Nephron (organoid): ENCODE measurements around the gene TGM2.

Experiments used
- H3K27ac Mint-ChIP-seq, 3 experiments: 2 replicates each; pipeline ENCODE4 v1.8.0; 2020; ENCODE audit warnings: mixed read lengths in 3 of 3, mild to moderate bottlenecking in 2 of 3, moderate library complexity in 1 of 3
- H3K27me3 Mint-ChIP-seq: 2 replicates; pipeline ENCODE4 v1.8.0; 2021; ENCODE audit warnings: low read depth, mild to moderate bottlenecking, moderate library complexity, mixed read lengths
- H3K36me3 Mint-ChIP-seq: 2 replicates; pipeline ENCODE4 v1.8.0; 2020; ENCODE audit warnings: low read depth, mixed read lengths
- H3K4me1 Mint-ChIP-seq: 2 replicates; pipeline ENCODE4 v1.8.0; 2020; ENCODE audit warnings: mixed read lengths
- H3K4me3 Mint-ChIP-seq, 3 experiments: 2 replicates each; pipeline ENCODE4 v1.8.0; 2020; ENCODE audit warnings: mild to moderate bottlenecking in 3 of 3, mixed read lengths in 3 of 3, moderate library complexity in 2 of 3
- H3K9me3 Mint-ChIP-seq: 2 replicates; pipeline ENCODE4 v1.8.0; 2020; ENCODE audit warnings: mixed read lengths
- CTCF ChIP-seq, 3 experiments: fragments of 200-600 bp; sonication (generic); IDR thresholded peaks; one replicate each; pipeline ENCODE4 v1.5.0; 2021; ENCODE audit warnings: antibody characterized with exemption in 3 of 3; ENCODE audit not compliant: unreplicated experiment in 3 of 3

The TGM2 gene

DNA sequence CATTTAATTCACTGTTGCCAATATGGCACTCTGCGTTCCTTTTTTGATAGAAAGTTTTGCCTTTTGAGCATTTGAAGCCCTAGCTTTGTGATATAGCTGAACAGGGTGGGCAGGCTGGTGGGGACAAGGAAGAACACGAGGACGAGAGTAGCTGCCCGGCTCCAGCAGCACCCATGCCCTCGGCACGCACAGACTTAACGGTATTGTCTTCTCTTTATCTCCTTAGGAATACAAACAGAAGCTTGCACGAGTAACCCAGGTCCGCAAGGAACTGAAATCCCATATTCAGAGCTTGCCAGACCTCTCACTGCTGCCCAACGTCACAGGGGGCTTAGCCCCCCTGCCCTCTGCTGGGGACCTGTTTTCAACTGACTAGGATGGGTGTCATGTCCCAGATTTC is 75.6 kb downstream of the TGM2 start:
- no peak for TF ChIP-seq CTCF (IDR thresholded peaks at IDR 0.05; ENCODE audit: unreplicated experiment in 3 of 3)
- Mint-ChIP-seq H3K27ac (no peak overlapping the region), H3K36me3 (peaks cover 55% of the 10 kb centered on the region), H3K4me1 (peaks cover 42% of the 10 kb centered on the region), H3K9me3 (no peaks in the 10 kb centered on the region), H3K4me3 (no peak overlapping the region), H3K27me3 (no peaks in the 10 kb centered on the region)

- H3K27me3 Mint-ChIP-seq, result no peaks in the 10 kb centered on the region
- peak overlapping the region; percentile 32 to 65 (median 50) for H3K27ac Mint-ChIP-seq
- no peak for TF ChIP-seq CTCF (IDR thresholded peaks at IDR 0.05; ENCODE audit: unreplicated experiment in 3 of 3)
- peaks cover 39% of the 10 kb centered on the region for H3K4me1 Mint-ChIP-seq
- H3K36me3 Mint-ChIP-seq, result peaks cover 84% of the 10 kb centered on the region
- H3K9me3 Mint-ChIP-seq, result peaks cover 13% of the 10 kb centered on the region
- H3K4me3 Mint-ChIP-seq, result no peak overlapping the region
These were observed 80.0 kb downstream of the TGM2 start for GRCh38 chr20:38085026-38085425.

- H3K4me3 Mint-ChIP-seq, result no peak overlapping the region
- H3K36me3 Mint-ChIP-seq, result peaks cover 86% of the 10 kb centered on the region
- H3K4me1 Mint-ChIP-seq, result peaks cover 39% of the 10 kb centered on the region
These were observed 80.6 kb downstream of the TGM2 start for GRCh38 chr20:38084425-38084951.

DNA sequence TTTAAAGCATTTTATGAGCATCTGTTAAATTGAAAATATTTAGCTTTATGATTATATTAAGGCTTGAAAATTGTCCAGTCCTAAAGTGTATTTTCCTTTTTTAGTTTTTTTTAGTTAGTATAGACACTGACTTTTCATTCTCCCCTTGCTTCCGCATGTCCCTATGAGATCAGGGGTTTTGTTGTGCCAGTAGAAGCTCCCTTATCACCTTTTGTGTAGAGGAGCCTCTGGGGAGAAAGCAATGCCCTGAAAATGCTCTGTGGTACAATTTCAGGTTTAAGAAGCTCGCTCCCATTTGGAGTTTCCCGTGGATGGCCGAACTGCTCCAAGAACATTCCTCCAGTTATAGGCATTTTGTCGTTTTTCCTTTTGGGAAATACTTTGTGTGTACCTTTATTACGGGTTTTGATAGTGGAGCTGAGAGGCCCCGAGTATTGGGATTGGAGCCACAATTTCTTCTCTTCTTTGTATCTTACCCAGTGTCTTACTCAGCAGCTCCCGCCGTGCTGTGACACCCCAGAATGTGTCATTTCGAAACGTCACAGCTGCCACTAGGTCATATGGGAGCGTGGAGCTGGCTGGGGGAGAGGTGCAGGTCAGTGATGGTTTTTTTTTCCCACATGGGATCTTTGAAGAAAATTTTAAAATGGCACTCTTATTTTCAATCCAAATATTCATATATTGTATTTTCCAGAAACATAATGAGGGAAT is 81.6 kb downstream of the TGM2 start:
- Mint-ChIP-seq H3K4me1 (peaks cover 36% of the 10 kb centered on the region), H3K36me3 (peaks cover 91% of the 10 kb centered on the region), H3K9me3 (peaks cover 17% of the 10 kb centered on the region), H3K27me3 (no peaks in the 10 kb centered on the region), H3K4me3 (peak overlapping the region in 1 of 3 experiments; percentile 21), H3K27ac (peak overlapping the region; percentile 32 to 65 (median 50))
- TF ChIP-seq CTCF (IDR thresholded peaks at IDR 0.05; ENCODE audit: unreplicated experiment in 3 of 3), result no peak

More at GRCh38 chr20:38084425-38084951, 80.6 kb downstream of the TGM2 start:
- Mint-ChIP-seq H3K27ac (peak overlapping the region; percentile 32 to 65 (median 50)), H3K27me3 (no peaks in the 10 kb centered on the region), H3K9me3 (peaks cover 17% of the 10 kb centered on the region)
- no peak for TF ChIP-seq CTCF (IDR thresholded peaks at IDR 0.05; ENCODE audit: unreplicated experiment in 3 of 3)

- TF ChIP-seq CTCF (IDR thresholded peaks at IDR 0.05; ENCODE audit: unreplicated experiment in 3 of 3), result no peak
- no peaks in the 10 kb centered on the region for H3K27me3 Mint-ChIP-seq
- H3K4me3 Mint-ChIP-seq, result no peak overlapping the region
- H3K27ac Mint-ChIP-seq, result peak overlapping the region in 1 of 3 experiments; percentile 50
- H3K9me3 Mint-ChIP-seq, result peaks cover 17% of the 10 kb centered on the region
- H3K36me3 Mint-ChIP-seq, result peaks cover 91% of the 10 kb centered on the region
- H3K4me1 Mint-ChIP-seq, result peaks cover 38% of the 10 kb centered on the region
These were observed 82.2 kb downstream of the TGM2 start for GRCh38 chr20:38082894-38083293.

- Mint-ChIP-seq H3K4me1 (peaks cover 46% of the 10 kb centered on the region), H3K27ac (peak overlapping the region; percentile 3 to 59 (median 44)), H3K36me3 (peaks cover 92% of the 10 kb centered on the region), H3K9me3 (peaks cover 17% of the 10 kb centered on the region), H3K4me3 (no peak overlapping the region), H3K27me3 (no peaks in the 10 kb centered on the region)
- no peak for TF ChIP-seq CTCF (IDR thresholded peaks at IDR 0.05; ENCODE audit: unreplicated experiment in 3 of 3)
These were observed 83.5 kb downstream of the TGM2 start for GRCh38 chr20:38081575-38081974.
